Hepatocyte (in vitro differentiated cells): ENCODE results near the gene CA12.

Experiments used
- EZH2phosphoT487 ChIP-seq: fragments of 200-600 bp; sonication (generic); IDR thresholded peaks from one replicate; pipeline ENCODE4 v1.6.1; 2018; ENCODE audit warnings: antibody characterized with exemption, mild to moderate bottlenecking, low read depth, moderate library complexity; ENCODE audit not compliant: unreplicated experiment, severe bottlenecking
- TF ChIP-seq, protein P1 (sequence below): fragments of 200-600 bp; sonication (generic); IDR thresholded peaks from 2 replicates; pipeline ENCODE4 v1.5.1; 2016; ENCODE audit warnings: antibody characterized with exemption, mild to moderate bottlenecking; ENCODE audit not compliant: poor library complexity

DNA sequence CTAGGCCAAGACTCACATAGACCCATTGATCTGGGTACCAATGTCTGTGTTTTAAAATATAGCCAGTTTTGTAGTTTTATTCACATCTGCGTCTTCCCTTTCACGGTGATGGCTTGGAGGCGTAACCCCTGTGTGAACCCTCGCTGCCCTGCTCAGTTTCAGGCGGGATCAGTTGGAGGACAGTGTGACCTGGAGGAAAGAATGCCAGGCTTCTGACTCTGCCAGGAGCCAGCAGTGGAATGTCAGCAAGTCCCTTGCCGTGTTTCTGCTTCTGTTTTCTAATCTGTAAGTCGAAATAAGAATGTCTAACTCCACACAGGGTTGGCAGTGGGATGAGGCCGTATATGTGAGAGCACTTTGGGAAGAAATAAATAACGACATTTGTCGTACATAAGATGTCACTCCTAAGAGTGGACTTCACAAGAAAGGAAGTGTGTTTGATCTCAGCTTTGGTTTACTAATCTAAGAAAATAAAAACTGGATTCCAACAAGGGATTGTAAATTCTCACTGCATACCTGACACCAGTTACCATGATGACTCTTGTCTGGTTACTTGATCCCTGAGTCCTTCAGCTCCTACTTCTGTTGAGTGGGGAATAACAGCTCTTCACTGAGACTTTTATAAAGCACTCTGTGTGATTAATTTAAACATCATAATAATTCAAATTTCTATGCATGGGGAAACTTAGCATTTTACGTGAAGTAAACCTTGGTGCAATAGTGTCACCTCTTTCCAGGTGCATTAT lies 6.3 kb upstream of the CA12 start:
- TF ChIP-seq EZH2phosphoT487, result no peak
- TF ChIP-seq, protein P1, sequence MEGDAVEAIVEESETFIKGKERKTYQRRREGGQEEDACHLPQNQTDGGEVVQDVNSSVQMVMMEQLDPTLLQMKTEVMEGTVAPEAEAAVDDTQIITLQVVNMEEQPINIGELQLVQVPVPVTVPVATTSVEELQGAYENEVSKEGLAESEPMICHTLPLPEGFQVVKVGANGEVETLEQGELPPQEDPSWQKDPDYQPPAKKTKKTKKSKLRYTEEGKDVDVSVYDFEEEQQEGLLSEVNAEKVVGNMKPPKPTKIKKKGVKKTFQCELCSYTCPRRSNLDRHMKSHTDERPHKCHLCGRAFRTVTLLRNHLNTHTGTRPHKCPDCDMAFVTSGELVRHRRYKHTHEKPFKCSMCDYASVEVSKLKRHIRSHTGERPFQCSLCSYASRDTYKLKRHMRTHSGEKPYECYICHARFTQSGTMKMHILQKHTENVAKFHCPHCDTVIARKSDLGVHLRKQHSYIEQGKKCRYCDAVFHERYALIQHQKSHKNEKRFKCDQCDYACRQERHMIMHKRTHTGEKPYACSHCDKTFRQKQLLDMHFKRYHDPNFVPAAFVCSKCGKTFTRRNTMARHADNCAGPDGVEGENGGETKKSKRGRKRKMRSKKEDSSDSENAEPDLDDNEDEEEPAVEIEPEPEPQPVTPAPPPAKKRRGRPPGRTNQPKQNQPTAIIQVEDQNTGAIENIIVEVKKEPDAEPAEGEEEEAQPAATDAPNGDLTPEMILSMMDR, result no peak
